GM12865 (cell line): ENCODE data around the gene PKN2.
"Not testable (repeated sequence)": the region's sequence is repeated elsewhere in the genome, so short reads cannot be mapped to it uniquely, and the experiment has no call there.

ENCODE experiments used
- DNase-seq: peaks from one replicate; pipeline ENCODE4 v3.0.0; 2010; ENCODE audit warnings: low read depth
- H3K4me3 ChIP-seq: 2 replicates; pipeline ENCODE4 v1.5.1; 2011; ENCODE audit warnings: mild to moderate bottlenecking, low read depth, low read length, control low read depth
- TF ChIP-seq, protein P1 (sequence below): IDR thresholded peaks from 2 replicates; pipeline ENCODE4 v1.5.1; 2011; ENCODE audit warnings: low read length, control low read depth, low read depth, inconsistent platforms; ENCODE audit not compliant: insufficient read depth; ENCODE audit errors: missing control alignments

Gene PKN2

GRCh38 chr1:88801575-88802208, 117.6 kb downstream of the PKN2 start:
- TF ChIP-seq, protein P1, sequence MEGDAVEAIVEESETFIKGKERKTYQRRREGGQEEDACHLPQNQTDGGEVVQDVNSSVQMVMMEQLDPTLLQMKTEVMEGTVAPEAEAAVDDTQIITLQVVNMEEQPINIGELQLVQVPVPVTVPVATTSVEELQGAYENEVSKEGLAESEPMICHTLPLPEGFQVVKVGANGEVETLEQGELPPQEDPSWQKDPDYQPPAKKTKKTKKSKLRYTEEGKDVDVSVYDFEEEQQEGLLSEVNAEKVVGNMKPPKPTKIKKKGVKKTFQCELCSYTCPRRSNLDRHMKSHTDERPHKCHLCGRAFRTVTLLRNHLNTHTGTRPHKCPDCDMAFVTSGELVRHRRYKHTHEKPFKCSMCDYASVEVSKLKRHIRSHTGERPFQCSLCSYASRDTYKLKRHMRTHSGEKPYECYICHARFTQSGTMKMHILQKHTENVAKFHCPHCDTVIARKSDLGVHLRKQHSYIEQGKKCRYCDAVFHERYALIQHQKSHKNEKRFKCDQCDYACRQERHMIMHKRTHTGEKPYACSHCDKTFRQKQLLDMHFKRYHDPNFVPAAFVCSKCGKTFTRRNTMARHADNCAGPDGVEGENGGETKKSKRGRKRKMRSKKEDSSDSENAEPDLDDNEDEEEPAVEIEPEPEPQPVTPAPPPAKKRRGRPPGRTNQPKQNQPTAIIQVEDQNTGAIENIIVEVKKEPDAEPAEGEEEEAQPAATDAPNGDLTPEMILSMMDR: no peak
- H3K4me3 ChIP-seq: no peak overlapping the region
- peak; percentile 22 for DNase-seq

DNA sequence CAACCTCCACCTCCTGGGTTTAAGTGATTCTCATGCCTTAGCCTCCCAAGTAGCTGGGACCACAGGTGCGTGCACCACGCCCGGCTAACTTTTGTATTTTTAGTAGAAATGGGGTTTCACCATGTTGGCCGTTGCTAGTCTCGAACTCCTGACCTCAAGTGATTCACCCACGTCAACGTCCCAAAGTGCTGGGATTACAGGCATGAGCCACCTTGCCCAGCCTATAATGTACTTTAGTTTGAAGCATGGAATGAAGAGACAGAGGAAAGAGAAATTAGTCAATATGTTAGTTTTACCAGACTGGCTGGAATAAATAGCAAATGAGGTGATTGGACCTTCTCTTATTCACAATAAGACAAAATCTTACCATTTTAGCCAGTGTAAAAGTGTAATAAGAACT, 118.3 kb downstream of the PKN2 start:
- DNase-seq: no peak
- TF ChIP-seq, protein P1: no peak
- H3K4me3 ChIP-seq: no peak overlapping the region

DNA sequence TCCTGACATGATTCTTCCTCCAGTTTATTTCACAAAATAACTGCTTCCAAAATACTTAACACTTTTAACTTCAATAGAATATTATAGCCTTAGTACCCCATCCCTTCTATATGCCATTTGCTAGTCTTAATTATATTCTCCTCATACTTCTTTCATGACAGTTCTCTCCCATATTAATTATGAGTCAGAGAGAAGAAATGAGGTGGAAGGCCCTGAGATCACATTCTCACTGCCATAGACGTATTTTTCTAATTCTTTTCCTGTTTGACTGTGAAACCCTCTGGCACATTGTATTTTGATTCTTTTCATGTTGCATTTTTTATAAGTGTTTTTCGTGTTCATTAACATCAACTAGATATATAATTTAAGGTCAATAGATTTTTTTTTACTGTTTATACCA, 118.9 kb downstream of the PKN2 start:
- no peak overlapping the region for H3K4me3 ChIP-seq
- TF ChIP-seq, protein P1: no peak
- no peak for DNase-seq

DNA sequence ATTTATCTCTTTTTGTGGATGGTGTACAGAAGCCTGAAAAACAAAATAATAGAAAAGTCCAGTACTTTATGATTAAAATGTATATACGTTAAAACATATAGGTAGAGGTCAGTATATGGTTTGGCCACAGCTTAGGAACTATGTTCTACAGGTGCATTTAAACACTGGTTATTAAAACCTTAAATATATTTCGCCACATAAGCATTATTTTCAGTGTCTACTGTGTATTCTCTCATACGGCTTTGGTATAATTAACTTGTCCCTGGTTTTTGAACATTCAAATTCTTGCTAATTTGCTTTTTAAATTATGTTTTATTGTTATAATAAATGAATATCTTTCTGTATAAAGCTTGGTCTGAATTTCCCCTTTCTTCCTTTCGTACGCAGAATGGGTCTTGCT, 119.4 kb downstream of the PKN2 start:
- TF ChIP-seq, protein P1: no peak
- H3K4me3 ChIP-seq: no peak overlapping the region
- no peak for DNase-seq

DNA sequence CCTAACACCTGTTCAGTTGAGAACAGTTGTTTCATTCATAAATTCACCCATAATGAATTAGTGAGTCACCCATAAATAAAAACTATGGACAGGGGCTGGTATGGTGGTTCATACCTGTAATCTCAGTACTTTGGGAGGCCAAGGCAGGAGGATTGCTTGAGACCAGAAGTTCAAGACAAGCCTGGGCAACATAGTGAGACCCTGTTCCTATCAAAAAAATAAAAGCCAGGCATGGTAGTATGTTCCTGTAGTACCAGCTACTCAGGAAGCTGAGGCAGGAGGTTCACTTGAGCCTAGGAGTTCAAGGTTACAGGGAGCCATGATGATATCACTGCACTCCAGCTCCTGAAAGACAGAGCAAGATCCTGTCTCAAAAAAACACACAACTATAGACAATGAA, 128.3 kb downstream of the PKN2 start:
- DNase-seq: no peak
- TF ChIP-seq, protein P1: no peak

DNA sequence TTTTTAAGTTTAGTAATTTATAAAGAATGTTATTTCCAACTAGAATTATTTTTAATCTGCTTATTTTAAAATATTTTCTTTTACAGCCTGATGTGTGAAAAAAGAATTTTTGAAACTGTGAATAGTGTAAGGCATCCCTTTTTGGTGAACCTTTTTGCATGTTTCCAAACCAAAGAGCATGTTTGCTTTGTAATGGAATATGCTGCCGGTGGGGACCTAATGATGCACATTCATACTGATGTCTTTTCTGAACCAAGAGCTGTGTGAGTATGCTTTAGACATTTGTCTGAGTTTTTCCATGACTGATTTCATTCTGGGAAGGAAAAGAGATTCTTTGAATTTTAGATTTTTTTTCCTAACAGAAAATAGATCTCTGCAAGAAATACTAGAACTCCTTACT, 129.4 kb downstream of the PKN2 start:
- TF ChIP-seq, protein P1: no peak
- DNase-seq: no peak
- no peak overlapping the region for H3K4me3 ChIP-seq

More for the DNA sequence above, 128.3 kb downstream of the PKN2 start:
- no peak overlapping the region for H3K4me3 ChIP-seq

- not testable (repeated sequence) for H3K4me3 ChIP-seq, DNase-seq
Observed at GRCh38 chr1:88819642-88820041, 135.6 kb downstream of the PKN2 start.

DNA sequence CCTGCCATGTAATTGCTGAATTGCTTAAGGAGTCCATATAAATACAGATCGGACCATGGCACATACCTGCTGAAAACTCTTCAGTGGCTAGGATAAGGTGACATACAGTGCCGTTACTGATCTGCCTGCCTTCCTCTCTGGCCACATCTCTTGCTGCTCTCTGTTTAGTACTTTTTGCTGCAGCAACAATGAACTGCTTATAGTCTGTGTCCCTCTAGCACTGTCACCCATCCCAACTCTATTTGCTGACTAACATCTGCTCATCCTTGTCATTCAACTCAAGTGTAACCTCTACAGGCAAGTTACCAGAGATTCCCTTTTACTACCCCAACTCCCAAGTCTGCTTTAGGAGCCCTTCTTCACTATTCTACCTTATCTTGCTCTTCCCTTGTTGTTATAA, 141.6 kb downstream of the PKN2 start:
- H3K4me3 ChIP-seq: no peak overlapping the region
- TF ChIP-seq, protein P1: no peak
- no peak for DNase-seq
